ENCODE results near the gene PITPNB.

DNA sequence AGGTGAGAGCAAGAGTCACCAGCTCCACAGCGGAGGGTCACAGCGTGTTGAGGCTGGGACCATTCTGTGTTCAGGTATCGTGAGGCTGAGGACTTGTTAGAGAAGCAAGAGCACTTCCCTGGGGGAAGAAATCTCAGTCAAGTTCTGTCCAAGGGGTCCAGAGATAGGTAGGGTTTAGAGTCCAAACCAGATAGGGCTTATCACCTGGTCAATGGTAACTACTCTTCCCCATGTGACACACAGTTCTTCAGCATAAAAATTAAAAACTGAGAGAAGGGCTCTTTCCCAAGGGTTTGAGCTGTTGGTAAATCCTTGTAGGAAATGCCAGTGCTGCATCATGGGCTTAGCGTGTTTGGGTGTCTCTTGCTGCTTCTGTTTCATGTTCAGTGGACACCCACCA is 62.7 kb downstream of the PITPNB start:
- TF ChIP-seq, protein P1, sequence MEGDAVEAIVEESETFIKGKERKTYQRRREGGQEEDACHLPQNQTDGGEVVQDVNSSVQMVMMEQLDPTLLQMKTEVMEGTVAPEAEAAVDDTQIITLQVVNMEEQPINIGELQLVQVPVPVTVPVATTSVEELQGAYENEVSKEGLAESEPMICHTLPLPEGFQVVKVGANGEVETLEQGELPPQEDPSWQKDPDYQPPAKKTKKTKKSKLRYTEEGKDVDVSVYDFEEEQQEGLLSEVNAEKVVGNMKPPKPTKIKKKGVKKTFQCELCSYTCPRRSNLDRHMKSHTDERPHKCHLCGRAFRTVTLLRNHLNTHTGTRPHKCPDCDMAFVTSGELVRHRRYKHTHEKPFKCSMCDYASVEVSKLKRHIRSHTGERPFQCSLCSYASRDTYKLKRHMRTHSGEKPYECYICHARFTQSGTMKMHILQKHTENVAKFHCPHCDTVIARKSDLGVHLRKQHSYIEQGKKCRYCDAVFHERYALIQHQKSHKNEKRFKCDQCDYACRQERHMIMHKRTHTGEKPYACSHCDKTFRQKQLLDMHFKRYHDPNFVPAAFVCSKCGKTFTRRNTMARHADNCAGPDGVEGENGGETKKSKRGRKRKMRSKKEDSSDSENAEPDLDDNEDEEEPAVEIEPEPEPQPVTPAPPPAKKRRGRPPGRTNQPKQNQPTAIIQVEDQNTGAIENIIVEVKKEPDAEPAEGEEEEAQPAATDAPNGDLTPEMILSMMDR (IDR thresholded peaks at IDR 0.05), result no peak
- no peak for TF ChIP-seq POLR2A (IDR thresholded peaks at IDR 0.05)
- no peak for TF ChIP-seq POLR2AphosphoS5 (IDR thresholded peaks at IDR 0.05)
